GM19328 (cell line): ENCODE data around the gene MTF1.
"Not testable (repeated sequence)": the region's sequence is repeated elsewhere in the genome, so short reads cannot be mapped to it uniquely, and the experiment has no call there.

Experiments
- ATAC-seq: cut with Tn5 transposase; IDR thresholded peaks from one replicate; pipeline ENCODE4 v1.9.1; 2021; ENCODE audit warnings: mild to moderate bottlenecking, moderate library complexity; ENCODE audit not compliant: unreplicated experiment

MTF1 gene

GRCh38 chr1:37859507-37860345 is at the start of gene MTF1:
Gene MTF1, minus strand, starts transcription at chr1:37859592. Its CDS starts 1,934 bp downstream, at chr1:37857658.
- ATAC-seq, result peak; percentile 93

DNA sequence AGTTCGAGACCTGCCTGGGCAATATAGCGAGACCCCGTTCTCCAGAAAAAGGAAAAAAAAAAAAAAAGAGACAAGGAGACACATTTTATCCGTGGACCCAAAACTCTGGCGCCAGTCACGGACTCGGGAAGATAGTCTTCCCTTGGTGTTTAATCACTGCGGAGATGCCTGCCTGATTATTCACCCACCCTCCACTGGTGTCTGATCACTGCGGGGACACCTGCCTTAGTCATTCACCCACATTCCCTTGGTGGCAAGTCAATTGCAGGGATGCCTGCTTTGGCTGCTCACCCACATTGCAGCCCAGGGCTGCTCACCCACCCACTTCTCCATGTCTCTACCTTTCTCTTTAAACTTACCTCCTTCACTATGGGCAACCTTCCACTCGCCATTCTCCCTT is 49.1 kb upstream of the MTF1 start:
- not testable (repeated sequence) for ATAC-seq

DNA sequence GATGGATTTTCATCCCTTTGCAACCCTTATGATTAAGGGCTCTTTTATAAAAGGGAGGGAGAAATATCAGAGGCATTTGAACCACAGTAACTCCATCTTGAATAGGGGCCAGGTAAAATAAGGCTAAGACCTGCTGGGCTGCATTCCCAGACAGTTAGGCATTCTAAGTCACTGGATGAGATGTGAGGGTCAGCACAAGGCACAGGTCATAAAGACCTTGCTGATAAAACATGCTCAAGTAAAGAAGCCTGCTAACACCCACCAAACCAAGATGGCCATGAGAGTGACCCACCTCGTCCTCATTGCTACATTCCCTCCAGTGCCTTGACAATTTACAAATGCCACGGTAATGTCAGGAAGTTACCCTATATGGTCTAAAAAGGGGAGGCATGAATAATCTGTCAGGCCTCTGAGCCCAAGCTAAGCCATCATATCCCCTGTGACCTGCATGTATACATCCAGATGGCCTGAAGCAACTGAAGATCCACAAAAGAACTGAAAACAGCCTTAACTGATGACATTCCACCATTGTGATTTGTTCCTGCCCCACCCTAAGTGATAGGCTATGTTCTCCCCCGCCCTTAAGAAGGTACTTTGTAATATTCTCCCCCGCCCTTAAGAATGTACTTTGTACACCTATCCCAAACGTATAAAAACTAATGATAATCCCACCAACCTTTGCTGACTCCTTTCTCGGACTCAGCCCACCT is 48.2 kb upstream of the MTF1 start:
- not testable (repeated sequence) for ATAC-seq

DNA sequence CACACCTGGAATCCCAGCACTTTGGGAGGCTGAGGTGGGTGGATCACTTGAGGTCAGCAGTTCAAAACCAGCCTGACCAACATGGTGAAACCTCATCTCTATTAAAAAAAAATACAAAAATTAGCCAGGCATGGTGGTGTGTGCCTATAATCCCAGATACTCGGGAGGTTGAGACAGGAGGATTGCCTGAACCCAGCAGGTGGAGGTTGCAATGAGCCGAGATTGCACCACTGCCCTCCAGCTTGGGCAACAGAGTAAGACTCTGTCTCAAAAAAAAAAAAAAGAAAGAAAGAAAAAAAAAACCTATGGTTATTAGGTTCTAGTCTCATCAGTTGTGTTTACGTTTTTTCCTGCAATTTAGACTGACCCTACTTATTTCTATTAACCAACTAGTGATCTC is 47.2 kb upstream of the MTF1 start:
- not testable (repeated sequence) for ATAC-seq

DNA sequence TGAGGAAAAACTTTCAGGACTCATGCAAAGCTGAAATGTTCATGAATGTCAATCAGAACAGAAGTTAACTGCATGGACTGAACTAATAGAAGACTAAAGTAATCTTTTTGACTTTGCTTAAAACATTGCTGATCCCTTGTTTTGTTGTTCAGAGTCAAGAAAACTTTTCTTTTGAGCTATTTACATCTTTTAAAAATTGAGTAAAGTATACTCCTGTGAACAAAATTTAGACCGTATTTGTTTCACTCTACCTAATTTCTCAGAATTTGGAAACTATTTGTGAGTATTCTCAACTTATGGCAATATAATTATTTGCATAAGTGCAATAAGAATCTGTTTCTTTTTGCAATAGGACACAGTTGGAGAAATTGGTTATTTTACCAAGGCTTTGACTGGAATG is 46.3 kb upstream of the MTF1 start:
- no peak for ATAC-seq

GRCh38 chr1:37903921-37904320 is 44.5 kb upstream of the MTF1 start:
- not testable (repeated sequence) for ATAC-seq

DNA sequence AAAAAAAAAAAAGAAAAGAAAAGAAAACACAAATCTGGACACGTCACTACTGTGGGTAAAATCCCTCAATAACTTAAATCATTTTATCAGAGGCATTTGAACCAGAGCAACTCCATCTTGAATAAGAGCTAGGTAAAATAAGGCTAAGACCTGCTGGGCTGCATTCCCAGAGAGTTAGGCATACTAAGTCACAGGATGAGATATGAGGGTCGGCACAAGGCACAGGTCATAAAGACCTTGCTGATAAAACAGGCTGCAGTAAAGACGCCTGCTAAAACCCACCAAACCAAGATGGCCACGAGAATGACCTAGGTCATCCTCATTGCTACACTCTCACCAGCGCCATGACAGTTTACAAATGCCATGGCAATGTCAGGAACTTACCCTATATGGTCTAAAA is 43.6 kb upstream of the MTF1 start:
- ATAC-seq, result no peak

- ATAC-seq, result no peak
Measured at GRCh38 chr1:37901893-37902225, 42.5 kb upstream of the MTF1 start.

DNA sequence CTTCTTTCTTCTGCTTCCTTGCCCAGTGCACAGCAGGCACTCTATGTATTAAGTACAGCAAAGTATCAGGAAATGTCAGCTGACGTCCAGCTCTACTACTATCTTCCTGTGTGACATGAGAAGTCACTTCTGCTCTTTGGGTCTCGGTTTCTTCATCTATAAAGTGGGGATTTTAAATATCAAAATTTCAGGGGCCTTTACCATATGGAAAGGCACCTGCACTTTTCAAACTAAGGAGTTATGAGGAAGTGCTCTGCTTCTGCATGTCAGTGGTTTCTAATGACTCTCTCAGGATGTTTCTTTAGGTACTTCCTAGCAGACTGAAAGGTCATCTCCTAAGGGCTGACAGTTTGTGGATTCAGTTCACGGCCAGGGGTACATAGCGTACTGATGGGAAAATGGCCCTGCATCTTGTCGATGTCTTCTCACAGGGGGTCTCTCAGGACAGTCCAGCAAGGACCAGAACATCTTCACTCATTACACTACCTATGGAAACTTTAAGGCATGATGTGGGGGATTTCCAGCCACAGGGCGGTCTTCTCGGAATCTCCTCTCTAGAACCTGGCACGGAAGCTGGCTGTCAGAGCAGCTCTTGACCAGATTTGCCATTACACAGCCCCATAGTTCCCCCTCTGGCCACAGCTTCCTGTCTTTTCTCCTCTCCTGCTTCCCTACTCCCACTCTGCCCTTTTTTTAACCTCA is 42.0 kb upstream of the MTF1 start:
- no peak for ATAC-seq

DNA sequence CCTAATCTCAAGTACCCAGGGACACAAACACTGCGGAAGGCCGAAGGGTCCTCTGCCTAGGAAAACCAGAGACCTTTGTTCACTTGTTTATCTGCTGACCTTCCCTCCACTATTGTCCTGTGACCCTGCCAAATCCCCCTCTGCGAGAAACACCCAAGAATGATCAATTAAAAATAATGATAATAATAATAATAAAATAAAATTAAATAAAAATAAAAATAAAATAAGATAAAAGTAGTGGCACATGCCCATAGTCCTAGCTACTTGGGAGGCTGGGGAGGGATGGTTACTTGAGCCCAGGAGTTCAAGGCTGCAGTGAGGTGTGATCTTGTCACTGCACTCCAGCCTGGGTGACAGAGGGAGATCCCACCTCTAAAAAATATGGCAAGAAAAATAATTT is 38.2 kb upstream of the MTF1 start:
- ATAC-seq, result not testable (repeated sequence)

GRCh38 chr1:37893673-37894072 is 34.3 kb upstream of the MTF1 start:
- ATAC-seq, result no peak

DNA sequence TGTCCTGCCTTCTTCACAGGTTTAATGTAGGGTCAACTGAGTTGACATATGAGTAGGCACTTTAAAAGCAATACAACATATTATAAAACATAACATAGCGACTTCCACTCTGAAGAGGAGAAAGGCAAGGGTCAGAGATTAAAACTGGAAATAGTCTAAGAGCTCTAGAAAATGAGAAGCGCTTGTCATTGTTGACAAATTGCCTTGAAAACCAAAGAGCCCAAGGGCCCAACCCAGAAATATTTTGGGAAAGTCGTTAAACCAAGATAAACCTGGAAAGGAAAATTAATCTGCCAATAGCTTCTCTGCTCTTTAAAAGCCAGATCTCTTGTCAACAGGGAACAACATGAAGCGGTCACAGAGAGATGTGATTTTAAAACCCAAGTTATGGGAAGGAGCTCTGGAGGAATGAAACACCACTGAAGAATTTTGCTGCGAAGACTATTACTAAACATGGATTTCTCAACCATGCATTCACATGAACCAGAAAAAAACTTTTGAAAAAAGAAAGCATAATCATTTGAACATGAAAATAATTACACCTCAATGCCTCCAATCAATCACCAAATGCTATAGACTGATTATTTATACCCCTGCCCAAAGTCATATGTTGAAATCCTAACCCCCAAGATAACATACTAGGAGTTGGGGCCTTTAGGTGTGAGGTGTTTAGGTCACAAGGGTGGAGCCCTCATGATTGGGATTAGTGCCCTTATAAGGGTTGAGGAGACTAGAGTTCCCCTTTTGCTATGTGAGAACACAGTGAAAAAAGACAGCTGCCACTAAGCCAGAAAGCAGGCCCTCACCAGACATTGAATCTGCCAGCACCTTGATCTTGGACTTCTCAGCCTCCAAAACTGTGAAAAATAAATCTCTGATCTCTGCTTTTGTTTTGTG is 33.0 kb upstream of the MTF1 start:
- ATAC-seq, result no peak

DNA sequence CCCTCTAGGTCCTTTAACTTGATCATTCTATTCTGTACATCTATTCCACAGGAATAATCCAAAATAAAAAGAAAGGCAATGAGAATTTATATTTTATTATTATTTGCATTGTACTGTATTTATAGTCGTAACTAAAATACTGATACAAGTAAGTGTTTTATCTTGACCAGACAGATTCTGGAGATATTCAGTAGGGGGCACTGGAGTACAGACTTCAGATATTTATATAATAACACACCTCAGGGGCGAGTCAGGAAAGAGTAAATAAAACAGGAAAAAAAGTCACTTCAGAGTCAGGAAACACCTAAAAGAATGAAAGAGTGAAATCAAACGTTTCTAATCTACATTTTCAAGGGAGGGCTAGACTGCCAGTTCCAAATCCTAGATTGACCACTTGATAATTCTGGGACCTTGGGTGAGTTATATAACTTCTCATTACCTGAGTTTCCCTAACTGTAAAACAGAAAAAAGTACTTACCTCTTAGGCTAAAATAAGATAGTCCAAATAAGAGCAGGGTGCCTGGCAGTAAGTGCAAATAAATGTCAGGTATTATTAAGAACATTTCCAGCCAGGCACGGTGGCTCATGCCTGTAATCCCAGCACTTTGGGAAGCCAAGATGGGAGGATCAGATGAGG is 31.1 kb upstream of the MTF1 start:
- no peak for ATAC-seq

DNA sequence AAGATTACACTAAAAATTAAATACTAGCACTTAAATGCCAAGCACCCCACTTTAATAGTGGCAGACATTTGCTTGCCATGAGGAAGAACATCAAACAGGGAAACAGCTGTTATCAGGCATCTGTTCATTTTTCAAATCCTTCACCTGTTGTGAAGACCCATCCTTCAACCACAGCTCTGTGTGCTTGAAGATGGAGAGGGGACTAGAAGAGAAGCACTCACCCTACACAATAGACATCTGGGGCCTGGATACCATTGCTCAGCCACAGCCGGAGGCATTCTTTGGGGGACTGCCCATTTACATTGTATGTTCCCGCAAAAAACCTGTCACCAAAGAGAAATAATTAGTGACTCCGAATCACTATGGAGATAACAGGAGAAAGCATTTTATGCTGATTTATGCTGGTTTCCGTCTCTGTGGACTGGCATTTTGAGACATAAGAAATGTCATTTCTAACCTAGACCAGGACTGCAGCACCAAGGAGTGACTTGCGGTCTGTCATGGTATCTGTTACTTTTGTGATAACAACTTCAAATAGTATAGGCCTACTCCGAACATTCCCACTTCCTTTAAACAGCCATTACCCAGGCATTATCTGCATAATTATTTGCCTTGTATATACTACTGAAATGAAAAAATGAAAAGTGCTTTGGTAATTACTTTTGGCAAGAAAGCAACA is 28.8 kb upstream of the MTF1 start:
- ATAC-seq, result no peak

DNA sequence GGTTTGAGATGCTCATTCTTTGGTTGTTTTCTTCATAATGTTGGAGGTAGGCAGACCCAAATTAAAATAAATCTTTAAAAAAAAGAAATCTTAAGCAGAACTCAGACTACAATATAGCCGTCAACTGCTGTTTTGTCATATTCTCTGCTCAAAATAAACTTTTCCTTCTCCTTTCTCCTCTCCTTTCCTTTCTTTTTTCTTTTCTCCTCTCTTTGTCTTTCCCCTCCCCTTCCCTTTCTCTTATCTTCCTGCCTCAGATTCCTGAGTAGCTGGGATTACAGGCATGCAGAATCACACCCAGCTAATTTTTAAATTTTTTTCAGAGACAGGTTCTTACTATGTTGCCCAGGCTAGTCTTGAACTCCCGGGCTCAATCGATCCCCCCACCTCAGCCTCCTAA is 24.8 kb upstream of the MTF1 start:
- no peak for ATAC-seq

DNA sequence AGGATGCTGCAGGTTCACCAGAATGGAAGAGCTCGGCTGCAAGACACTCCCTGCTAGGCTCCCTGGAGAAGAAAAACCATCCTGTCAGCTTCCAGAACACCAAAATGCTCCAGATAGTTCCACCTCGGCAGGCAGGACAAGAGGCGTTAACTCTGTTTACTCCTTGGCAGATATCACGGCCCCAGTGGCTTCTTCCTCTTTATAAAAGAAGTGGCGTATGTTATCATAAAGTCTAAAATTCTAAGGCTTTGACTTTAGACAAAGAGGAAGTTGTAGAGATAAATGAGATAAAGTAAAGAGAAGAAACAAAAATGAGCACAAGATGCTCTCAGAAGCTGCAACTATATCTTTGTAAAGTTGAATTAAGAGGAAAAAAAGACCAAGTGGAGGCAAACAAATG is 24.3 kb upstream of the MTF1 start:
- ATAC-seq, result no peak

- no peak for ATAC-seq
Measured at GRCh38 chr1:37879865-37880264, 20.5 kb upstream of the MTF1 start.

GRCh38 chr1:37878071-37878470 is 18.7 kb upstream of the MTF1 start:
- no peak for ATAC-seq

- ATAC-seq, result no peak
Measured at GRCh38 chr1:37875833-37876232, 16.4 kb upstream of the MTF1 start.

DNA sequence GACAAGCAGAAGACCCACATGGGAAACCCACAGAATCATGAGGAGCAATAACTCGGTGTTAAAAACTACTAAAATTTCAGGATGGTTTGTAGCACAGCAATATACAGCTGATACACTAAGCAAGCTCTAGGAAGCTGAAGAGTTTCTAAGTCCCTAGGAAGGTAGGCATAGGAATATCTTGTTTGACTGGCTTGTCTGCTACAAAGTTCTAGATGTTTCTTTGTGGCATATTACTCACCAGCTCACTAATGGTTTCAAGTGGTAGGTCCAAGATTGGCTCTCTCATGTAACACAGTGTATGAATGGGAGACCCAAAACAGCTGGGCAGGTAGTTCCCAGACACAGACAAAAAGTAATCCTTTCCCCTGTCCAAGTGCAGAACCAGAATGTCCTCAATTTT is 13.3 kb upstream of the MTF1 start:
- no peak for ATAC-seq
